Loucy (cell line): ENCODE results near the gene POLG.

ENCODE experiments used
- H2AFZ ChIP-seq: fragments of 200-600 bp; sonication (generic); 2 replicates; pipeline ENCODE4 v1.6.0; 2016; ENCODE audit warnings: antibody characterized with exemption, mild to moderate bottlenecking, low read length, moderate library complexity
- H3F3A ChIP-seq: fragments of 200-600 bp; 2 replicates; pipeline ENCODE4 v1.6.0; 2016; ENCODE audit warnings: antibody characterized with exemption, low read depth, mild to moderate bottlenecking
- H3K27me3 ChIP-seq: fragments of 200-600 bp; sonication (generic); 2 replicates; pipeline ENCODE4 v1.6.1; 2014; ENCODE audit warnings: low read length, mild to moderate bottlenecking; ENCODE audit not compliant: insufficient read depth, poor library complexity, severe bottlenecking
- H3K36me3 ChIP-seq: fragments of 200-600 bp; sonication (generic); 2 replicates; pipeline ENCODE4 v1.6.1; 2016; ENCODE audit warnings: low read length; ENCODE audit not compliant: insufficient read depth
- H3K4me1 ChIP-seq: fragments of 200-600 bp; sonication (generic); 2 replicates; pipeline ENCODE4 v1.5.1; 2014; ENCODE audit warnings: low read length, mild to moderate bottlenecking; ENCODE audit not compliant: insufficient read depth, poor library complexity, severe bottlenecking
- H3K4me2 ChIP-seq: fragments of 200-600 bp; sonication (generic); 2 replicates; pipeline ENCODE4 v1.6.0; 2014; ENCODE audit warnings: antibody characterized with exemption, low read length, low read depth, mild to moderate bottlenecking; ENCODE audit not compliant: poor library complexity, severe bottlenecking
- H3K4me3 ChIP-seq: fragments of 200-600 bp; sonication (generic); 2 replicates; pipeline ENCODE4 v1.5.1; 2014; ENCODE audit warnings: low read length, mild to moderate bottlenecking, mixed read lengths; ENCODE audit not compliant: poor library complexity, severe bottlenecking
- H3K79me2 ChIP-seq: fragments of 200-600 bp; sonication (generic); 2 replicates; pipeline ENCODE4 v1.6.1; 2014; ENCODE audit warnings: low read length; ENCODE audit not compliant: insufficient read depth
- H3K9ac ChIP-seq: fragments of 200-600 bp; sonication (generic); 2 replicates; pipeline ENCODE4 v1.6.0; 2014; ENCODE audit warnings: mild to moderate bottlenecking, low read depth, low read length, moderate library complexity; ENCODE audit not compliant: poor library complexity, severe bottlenecking
- H3K9me2 ChIP-seq: fragments of 200-600 bp; sonication (generic); replicated peaks from 2 replicates; pipeline ENCODE4 v1.6.1; 2016; ENCODE audit warnings: low read depth, low read length, mixed read lengths
- H3K9me3 ChIP-seq: fragments of 200-600 bp; sonication (generic); 2 replicates; pipeline ENCODE4 v1.6.1; 2014; ENCODE audit warnings: mild to moderate bottlenecking, antibody characterized with exemption, low read length, low read depth; ENCODE audit not compliant: insufficient read depth
- H4K20me1 ChIP-seq: fragments of 200-600 bp; sonication (generic); 2 replicates; pipeline ENCODE4 v1.6.0; 2014; ENCODE audit warnings: antibody characterized with exemption, low read length, mild to moderate bottlenecking; ENCODE audit not compliant: insufficient read depth, poor library complexity, severe bottlenecking
- EZH2phosphoT487 ChIP-seq: fragments of 200-600 bp; IDR thresholded peaks from 2 replicates; pipeline ENCODE4 v1.6.1; 2018; ENCODE audit warnings: antibody characterized with exemption, mild to moderate bottlenecking, moderate library complexity, borderline replicate concordance
- TF ChIP-seq, protein P1 (sequence below): fragments of 200-600 bp; sonication (generic); conservative IDR thresholded peaks from 2 replicates; pipeline ENCODE4 v1.5.1; 2014; ENCODE audit warnings: mild to moderate bottlenecking, antibody characterized with exemption, low read length

POLG gene

DNA sequence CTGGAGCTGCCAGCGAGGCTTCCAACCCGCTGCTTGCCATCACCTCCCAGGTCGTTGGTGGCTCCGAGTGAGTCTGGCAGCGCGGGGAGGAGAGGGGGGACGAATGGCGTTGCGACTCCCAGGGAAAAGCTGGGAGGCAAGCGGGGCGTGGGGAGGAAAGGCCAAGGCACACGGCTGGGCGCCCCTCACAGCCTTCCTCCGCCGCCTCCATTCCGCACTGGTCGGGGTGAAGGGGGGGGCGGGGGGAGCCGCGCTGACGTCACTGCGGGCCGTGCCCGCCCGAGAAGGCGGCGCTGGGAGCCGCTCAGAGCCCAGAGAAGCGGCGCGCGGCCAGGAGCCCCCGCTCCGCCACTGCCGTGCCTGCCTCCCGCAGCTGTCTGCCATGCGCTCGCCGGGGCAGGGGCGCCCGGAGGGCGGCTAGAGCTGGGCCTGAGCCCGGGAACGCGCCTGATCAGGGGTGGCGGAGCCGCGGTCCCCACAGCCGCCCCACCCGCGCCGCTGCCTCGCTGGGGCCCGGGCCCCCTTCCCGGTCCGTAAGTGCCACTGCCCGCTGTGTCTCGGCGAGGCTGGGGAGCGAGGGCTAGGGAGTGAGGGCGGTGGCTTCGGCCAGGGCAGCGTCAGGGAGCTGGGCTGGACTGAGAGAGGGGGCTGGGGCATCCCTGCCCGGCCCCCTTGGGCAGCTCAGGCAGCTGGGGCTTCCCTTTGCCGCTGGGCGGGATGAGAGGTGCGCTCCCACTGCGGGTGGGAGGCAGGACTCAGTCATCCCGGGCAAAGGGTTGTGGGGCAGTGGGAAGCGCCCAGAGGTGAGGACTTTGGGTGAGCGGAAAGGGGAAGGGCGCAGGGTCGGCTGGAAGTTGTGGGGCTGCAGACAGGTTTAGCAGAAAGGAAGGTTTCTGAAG is 27.8 kb upstream of the POLG start:
- no peak for TF ChIP-seq EZH2phosphoT487
- TF ChIP-seq, protein P1, sequence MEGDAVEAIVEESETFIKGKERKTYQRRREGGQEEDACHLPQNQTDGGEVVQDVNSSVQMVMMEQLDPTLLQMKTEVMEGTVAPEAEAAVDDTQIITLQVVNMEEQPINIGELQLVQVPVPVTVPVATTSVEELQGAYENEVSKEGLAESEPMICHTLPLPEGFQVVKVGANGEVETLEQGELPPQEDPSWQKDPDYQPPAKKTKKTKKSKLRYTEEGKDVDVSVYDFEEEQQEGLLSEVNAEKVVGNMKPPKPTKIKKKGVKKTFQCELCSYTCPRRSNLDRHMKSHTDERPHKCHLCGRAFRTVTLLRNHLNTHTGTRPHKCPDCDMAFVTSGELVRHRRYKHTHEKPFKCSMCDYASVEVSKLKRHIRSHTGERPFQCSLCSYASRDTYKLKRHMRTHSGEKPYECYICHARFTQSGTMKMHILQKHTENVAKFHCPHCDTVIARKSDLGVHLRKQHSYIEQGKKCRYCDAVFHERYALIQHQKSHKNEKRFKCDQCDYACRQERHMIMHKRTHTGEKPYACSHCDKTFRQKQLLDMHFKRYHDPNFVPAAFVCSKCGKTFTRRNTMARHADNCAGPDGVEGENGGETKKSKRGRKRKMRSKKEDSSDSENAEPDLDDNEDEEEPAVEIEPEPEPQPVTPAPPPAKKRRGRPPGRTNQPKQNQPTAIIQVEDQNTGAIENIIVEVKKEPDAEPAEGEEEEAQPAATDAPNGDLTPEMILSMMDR, result no peak
- H3K4me3 ChIP-seq, result no peak overlapping the region
- H3K79me2 ChIP-seq, result no peaks in the 10 kb centered on the region
- no peaks in the 10 kb centered on the region for H3K9me3 ChIP-seq
- no peaks in the 10 kb centered on the region for H4K20me1 ChIP-seq
- H3K27me3 ChIP-seq, result peaks cover 5% of the 10 kb centered on the region
- no peak overlapping the region for H3K9ac ChIP-seq
- H3K4me2 ChIP-seq, result no peak overlapping the region
- H3K36me3 ChIP-seq, result no peaks in the 10 kb centered on the region
- no peaks in the 10 kb centered on the region for H3F3A ChIP-seq
- no peaks in the 10 kb centered on the region for H3K4me1 ChIP-seq
- no peak overlapping the region for H2AFZ ChIP-seq
- no peaks in the 10 kb centered on the region for H3K9me2 ChIP-seq

DNA sequence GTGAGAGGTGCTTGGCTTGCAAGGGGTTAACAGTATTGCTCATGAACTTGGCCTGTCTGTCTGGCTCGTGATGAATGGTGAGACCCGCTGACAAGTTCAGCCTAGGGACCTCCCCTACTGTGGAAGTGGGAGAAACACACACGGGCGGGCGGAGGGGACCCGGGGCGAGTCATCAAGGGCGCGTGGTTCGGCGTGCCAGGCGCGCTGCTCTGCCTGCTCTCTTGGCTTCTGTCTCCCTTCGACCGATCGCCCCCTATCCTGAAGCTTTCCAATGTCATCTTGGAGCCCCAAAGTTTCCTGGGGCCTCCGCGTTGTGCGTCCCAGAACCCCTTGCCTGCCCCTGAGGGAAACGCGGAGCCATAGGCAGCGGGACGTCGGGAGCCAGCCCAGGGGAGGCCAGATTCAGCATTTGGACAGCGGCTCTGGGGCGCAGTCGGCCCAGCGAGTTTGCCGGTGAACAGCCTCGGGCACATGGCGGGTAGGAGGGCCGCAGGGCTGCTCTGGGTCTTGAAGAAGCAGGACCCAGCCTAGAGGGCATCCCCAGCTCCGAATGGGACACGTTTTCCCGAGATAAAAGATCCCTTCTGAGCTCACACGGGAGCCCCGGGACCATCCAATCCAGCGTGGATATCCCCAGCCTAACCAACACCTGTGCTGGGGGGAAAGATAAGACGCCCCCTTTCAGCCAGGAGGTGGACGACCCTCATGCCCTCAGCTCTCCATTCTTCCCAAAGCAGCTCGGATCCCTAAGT is 27.0 kb upstream of the POLG start:
- H3K9ac ChIP-seq, result no peak overlapping the region
- H3K9me2 ChIP-seq, result no peaks in the 10 kb centered on the region
- TF ChIP-seq, protein P1, result no peak
- no peak for TF ChIP-seq EZH2phosphoT487
- H3K36me3 ChIP-seq, result no peaks in the 10 kb centered on the region
- H3K9me3 ChIP-seq, result no peaks in the 10 kb centered on the region
- H3K4me2 ChIP-seq, result no peak overlapping the region
- no peaks in the 10 kb centered on the region for H3K4me1 ChIP-seq
- H4K20me1 ChIP-seq, result no peaks in the 10 kb centered on the region
- H3K4me3 ChIP-seq, result no peak overlapping the region
- H3K79me2 ChIP-seq, result no peaks in the 10 kb centered on the region
- no peaks in the 10 kb centered on the region for H3F3A ChIP-seq
- H3K27me3 ChIP-seq, result peaks cover 5% of the 10 kb centered on the region
- no peak overlapping the region for H2AFZ ChIP-seq

DNA sequence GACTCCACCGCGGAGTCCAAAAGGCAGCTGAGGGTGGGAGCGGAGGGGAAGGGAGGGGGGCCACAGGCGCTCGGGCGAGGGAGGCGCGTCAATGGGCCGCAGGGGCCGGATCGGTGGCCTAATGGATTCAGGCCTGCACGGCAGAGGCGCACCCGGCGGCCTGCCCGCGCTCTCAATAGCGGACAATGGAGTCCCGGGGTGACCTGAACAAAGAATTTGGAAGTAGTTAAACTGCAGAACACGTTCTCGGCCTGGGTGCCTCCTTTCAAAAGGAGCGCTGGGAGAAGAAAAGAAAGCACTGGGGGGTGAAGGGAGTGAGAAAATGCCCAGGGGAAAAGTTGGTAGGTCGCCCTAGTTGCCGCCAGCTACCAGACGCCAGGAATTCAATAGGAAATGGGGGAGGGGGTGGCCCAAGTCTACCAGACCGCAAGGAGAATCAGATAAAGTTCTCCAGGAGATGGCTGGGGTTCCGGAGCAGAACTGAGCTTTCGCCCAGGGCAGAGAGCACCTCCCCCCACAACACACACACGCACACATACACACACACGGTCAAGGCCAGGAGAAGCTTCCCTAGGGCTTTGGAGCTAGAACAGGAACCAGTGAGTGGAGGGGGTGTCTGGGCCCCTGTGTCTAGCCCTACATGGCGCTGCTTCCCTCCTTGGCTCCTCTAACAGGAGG is 25.8 kb upstream of the POLG start:
- Histone ChIP-seq H3K4me2 (no peak overlapping the region), H4K20me1 (no peaks in the 10 kb centered on the region), H3K79me2 (no peaks in the 10 kb centered on the region), H3K9me2 (no peaks in the 10 kb centered on the region), H3K9me3 (no peaks in the 10 kb centered on the region), H3K4me1 (no peaks in the 10 kb centered on the region), H3K36me3 (no peaks in the 10 kb centered on the region), H3K9ac (no peak overlapping the region), H3F3A (no peaks in the 10 kb centered on the region), H3K27me3 (peaks cover 5% of the 10 kb centered on the region), H2AFZ (no peak overlapping the region), H3K4me3 (no peak overlapping the region)
- TF ChIP-seq, protein P1, result no peak
- TF ChIP-seq EZH2phosphoT487, result no peak
